Measurements from ENCODE around the gene SGSM1.

SGSM1 gene

DNA sequence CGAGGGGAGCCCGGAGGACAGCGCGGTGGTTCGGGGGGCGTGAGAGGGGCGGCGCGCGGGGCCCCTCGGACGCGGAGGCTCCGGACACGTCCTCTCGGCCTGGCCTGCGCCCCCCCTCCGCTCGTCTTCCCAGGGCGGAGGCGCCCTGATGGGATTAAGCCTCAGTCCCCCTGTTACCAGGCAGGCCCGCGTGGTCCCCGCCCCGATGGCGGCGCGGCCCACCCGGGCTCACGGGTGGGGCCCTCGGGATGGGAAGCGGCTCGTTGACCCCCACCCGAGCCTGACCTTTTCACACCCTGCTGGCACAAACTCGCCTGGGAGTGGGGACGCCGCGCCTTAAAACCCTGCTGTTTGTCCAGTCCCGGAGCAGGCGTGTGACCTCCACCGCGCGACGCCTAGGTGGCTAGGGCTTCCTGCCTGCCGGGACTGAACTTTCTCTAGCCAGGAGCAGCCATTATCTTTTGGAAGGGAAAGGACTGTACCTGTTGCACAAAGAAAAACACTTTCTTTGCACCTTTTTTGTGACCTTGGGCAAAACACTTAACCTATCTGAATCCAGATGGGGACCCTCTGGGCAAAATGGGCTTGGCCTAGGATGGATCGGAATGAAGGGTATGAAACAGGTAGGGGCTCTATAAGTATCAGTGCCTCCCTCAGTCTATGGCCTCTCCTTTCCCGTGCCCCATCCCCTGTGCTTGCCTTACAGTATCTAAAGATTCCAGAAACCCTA, 147.5 kb downstream of the SGSM1 start:
- DNase-seq = no peak

DNA sequence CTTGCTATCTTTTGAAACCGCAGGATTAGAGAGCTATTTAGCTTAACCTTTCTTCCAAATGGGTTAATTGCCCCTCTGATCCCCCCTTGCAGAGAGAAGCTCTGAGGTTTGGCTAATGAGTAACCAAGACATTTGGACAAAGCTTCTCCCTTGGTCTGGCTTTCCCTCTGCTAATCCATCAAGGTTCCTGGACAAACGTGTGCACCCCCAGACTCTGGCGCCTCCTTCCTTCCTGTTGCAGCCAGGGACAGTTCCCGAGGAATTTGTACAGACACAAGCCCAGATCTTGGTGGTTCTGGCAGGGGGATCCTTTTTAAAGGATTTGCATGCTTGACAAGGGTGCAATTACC, 148.1 kb downstream of the SGSM1 start:
- DNase-seq = no peak

DNA sequence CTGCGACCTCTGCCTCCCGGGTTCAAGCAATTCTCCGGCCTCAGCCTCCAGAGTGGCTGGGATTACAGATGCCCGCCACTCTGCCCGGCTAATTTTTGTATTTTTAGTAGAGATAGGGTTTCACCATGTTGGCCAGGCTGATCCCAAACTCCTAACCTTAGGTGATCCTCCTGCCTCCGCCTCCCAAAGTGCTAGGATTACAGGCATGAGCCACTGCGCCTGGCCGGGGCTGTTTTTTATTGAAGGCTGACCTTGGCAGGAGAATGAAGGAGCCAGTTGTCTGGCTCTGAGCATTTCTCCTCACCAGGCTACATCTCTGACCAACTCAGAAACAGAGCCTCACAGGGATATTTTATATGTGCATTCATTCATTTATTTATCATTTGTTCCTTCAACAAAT, 148.8 kb downstream of the SGSM1 start:
- no peak for DNase-seq

DNA sequence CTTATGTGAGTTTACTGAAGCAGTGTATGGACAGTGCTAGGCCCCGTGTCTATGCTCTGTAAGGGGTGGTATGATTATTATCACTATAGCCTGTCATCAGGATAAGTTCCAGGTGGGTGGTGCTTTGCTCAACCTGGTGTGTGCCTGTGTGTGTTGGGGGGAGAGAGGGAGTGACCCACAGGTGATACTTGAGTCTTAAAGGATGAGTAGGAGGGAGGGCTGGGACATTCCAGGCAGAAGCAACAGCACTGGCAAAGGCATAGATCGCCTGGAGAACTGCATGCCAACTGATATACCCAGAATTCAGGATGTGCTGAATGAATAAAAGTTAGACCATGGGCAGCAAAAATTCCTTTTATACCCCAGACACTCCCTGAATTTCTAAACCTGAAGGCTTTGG, 151.0 kb downstream of the SGSM1 start:
- no peak for DNase-seq

DNA sequence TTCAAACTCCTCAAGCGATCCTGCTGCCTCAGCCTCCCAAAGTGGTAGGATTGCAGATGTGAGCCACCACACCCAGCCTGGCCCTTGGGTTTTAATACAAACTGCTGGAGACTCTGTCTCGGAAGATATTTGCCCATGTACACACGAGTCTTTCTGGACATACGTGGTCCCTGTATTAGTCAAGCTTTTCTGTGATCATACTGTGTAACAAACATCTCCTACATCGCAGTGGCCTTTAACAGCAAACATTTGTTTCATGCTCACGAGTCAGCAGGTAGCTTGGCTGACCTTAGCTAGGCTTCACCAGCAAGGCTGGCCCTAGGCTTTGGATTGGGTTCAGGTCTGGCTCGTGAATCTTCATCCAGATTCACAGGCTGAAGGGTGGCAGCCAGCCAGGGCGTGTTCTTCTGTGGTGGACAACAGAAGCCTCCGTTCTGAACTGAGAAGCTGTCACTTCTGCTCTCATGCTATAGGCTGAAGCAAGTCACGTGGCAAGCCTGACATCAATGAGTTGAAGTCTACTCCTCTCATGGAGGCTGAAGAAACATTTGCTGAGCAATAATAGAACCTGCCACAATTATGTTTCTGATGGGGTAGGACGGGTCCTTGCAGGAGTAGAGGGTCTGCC, 155.3 kb downstream of the SGSM1 start:
- no peak for DNase-seq

DNA sequence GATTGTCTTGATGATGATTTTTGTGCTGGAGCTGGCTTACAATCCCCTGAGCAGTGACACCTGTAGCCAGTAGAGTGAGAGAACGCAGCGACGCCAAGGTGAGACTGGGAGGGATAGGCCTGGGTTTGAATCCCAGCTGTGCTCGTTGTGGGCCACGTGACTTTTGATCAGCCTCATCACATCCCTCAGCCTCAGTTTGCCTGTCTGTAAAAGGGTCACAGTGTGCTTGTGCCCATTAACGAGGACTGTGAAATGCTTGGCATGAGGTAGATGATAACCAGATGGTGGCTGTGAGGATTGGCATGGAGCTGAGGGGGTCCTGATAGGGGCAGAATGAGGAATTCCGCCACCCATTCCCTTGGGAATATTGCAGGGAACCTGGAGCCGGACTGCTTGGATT, 156.1 kb downstream of the SGSM1 start:
- no peak for DNase-seq

DNA sequence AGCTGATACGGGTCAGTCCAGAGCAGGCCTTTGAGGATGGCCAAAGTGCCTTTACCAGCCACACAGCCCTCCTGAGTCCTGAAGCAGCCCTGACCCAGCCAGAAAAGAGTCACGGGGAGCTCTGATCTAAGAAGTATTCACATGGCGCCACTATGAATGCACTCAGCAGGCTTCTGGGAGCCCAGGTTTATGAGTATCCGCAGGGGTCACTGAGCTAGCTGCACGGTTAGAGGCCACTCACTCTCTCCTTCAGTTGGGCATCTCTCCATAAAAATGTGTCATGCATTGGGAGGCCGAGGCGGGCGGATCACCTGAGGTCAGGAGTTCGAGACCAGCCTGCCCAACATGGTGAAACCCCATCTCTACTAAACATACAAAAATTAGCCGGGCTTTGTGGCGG, 156.8 kb downstream of the SGSM1 start:
- no peak for DNase-seq

DNA sequence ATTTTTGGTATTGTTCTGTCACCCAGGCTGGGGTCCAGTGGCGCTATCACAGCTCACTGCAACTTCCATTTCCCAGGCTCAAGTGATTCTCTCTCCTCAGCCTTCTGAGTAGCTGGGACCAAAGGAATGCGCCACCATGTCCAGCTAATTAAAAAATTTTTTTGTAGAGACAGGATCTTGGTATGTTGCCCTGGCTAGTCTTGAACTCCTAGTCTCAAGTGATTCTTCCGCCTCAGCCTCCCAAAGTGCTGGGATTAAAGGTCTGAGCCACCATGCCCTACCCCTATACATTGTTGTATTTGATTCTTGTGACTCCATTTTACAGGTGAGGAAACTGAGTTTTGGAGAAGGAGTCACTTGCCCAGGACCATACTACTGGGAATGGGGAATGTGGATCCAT, 158.4 kb downstream of the SGSM1 start:
- DNase-seq = no peak

DNA sequence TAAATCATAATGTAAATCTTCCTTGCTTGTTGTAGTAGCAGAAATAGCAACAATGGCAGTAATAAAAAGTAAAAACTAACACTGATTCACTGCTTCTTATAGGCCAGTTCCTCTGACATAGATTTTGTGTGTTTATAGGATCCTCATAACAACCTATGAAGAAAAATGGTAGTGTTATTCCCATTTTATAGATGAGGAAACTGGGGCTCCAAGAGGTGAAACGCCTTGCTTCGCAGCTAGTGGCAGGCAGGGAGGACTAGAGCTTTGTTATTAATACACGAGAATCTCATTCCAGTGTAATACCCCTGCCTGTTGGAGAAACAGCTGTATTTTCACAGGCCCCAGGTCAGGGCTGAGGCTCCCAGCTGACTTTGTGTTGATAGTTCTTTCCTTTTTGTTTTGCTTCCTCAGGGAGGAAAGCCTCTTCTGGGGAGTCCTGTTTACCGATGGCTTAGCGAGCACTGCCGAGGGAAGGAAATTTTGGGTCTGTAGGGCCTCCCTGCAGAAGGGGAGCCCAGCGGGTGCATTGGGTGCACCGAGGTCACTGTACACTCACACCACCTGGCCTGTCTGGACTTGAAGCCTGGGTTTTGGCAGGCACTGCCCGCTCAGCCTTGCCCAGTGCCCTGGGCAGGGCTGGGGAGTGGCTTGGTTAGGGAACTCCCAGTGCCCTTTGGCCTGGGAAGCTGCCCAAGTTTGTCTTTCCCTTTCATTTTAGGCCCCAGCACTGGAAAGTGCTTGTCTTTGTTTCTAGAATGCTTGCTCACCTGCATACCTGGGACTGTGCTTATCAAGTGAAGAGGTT, 160.0 kb downstream of the SGSM1 start:
- no peak for DNase-seq

DNA sequence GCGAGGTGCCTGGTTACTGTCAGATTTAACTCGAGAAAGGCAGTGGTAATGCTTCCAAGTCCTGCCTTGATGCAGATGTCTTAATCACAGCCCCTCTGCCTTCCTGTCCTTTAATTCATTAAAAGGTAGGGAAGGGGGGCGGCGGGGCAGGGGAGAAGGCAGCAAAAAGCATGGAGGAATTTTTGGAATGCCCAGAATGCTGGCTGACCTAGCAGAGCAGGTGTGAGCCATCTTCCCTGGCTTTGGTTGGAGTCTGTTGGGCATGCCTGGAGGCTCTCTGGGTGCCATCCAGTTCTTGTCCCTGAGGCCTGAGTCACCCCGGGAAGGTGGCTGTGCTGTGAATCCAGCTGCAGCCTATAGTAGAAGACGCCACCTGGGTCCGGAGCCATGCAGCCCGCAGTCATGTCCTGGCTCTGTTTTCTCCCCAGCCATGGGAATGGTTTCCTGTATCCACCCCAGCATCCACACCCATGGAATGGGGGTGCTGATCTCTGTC, 162.1 kb downstream of the SGSM1 start:
- DNase-seq = no peak

DNA sequence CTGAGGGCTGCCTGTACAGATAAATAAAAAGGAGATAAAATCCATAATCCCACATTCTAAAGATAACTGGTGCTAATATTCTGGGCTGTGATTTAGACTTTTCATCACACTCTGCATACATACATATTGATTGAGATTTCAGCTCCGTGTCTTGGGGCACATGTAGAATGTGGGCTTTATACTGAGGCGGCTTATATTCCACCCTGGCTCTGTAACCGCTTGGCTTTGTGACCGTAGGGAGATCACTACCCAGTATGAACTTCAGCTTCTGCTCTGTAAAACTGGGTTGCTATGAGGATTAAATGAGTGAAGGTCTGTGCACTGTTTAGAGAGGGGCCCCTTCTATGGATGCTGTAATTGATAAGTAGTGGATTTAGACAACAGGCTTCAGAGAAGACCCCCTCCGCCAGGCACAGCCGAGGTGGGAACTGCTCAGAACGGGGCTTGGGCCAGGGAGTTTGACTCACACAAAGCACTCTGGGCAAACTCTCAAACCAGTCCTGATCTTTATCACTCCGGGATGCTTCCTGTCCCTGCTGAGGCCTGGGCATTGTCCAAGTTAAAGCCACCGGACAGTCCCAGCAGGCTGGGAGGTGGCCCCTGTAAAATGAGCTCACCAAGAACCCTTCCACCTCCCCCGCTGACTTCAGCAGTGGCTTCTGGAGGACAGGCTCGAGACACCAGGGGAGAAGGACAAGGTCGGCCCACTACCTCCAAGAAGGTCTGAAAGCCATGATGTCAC, 163.7 kb downstream of the SGSM1 start:
- DNase-seq = no peak

DNA sequence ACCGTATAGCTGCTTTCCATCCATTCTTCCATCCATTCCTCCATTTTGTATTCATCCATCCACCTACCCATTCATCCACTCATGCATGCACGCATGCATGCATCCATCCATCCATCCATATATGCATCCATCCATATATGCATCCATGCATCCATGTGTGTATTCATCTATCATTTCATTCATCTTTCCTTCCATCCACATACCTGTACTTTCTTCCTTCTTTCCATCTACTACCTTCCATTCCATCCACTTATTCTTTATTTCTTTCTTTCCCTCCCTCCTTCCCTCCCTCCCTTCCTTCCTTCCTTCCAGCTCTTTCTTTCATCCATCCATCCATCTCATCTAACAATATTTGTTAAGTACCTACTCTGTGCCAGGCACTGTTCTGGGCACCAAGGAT, 166.4 kb downstream of the SGSM1 start:
- no peak for DNase-seq

DNA sequence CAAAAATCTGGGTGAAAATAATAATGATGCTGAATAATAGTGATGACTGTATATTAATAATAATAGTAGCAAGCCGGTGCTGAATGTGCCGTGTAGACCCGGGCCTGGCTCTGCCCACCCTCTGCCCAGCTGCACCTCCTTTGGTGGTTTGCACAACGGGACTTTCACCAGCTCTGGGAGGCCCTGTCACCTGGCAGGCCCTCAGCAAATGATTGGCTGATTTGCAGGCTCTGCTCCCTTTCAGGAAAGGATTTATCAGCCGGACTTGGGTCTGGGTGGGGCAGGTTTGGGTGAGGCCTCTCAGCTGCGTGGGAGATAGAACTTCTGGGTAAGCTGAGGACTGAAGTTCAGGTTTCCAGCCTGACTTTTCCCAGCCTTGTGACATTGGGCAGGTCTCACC, 167.9 kb downstream of the SGSM1 start:
- DNase-seq = no peak

DNA sequence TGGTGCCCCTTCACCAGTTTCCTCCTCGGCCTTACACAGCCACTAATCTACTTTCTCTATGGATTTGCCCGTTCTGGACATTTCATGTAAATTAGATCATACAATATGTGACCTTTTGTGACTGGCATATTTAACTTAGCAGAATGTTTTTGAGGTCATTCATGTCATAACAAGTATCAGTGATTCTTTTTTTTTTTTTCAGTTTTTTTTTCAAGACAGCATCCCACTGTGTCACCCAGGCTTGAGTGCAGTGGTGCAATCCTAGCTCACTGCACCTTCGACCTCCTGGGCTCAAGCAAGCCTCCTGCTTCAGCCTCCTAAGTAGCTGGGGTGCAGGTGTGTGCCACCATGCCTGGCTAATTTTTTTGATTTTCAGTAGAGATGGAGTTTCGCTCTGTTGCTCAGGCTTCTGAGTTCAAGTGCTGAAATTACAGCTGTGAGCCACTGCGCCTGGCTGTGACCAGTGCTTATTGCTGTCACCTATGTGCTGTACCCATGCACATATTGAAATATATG, 169.2 kb downstream of the SGSM1 start:
- no peak for DNase-seq

DNA sequence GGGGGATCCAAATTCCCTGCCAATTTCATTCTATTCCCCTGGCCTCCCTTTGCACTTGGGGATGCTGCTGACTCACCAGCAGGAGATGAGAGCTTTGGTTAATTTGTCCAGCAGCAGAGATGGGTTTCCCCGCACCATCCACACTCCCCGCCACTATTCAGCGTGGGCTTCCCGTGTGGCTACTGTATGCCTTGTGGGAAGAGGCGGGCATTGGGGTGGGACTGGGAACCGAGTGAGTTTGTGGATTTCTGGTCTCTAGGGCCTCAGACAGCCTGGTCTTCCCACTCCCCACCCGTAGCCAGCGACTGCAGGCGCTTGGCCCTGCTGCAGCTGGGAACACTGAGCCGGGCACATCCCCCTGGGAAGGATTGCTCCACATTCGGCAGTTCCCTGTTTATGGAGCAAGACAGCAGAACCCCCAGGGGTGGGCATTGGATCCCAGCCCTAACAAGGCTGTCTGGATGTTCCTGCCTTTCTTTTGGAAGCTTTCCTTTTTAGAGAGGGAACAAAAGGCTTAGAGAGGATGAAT, 169.9 kb downstream of the SGSM1 start:
- DNase-seq = no peak

DNA sequence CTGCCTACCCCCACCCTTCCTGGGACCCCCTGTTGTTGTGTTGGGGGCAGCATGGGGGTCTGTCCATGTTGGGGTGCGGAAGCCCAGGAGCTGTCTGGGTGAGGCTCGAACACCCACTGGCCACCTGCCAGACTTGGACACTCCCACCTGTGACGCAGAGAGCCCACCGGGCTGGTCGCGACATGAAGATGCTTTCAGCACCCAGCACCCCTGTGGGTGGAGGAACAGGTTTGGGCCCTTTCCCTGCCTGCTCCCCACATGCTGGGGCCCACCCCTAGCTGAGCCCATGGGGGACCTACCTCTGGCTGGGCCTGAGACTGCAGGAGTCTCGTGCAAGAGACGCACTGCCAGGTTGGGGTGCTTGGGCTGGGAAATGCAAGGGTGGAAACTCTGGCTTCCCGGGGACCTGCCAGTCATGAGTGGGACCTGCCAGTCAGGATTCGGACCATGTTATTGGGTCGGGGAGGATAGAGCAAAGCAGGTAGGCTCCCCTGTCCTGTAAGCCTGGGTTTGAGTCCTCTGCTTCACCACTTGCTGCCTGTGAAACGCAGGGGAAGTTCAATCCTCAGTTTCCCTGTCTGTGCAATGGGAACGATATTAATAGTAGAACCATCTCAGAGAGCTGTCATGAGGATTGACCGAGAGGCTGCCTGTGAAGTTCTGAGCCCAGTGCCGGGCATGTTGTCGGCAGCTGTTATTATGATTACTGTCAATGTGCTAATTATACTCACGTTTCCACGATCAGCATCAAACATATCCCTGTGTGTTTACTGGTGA, 170.6 kb downstream of the SGSM1 start:
- DNase-seq = no peak
